ENCODE data around the gene MYL7. TPM values are rescaled to one million over a fixed set of nuclear protein-coding genes. Genes with fewer than 3 reads are reported as not detected.

MYL7 gene
- total RNA-seq, 1 donor from 2014 or later: 1.7 TPM

DNA sequence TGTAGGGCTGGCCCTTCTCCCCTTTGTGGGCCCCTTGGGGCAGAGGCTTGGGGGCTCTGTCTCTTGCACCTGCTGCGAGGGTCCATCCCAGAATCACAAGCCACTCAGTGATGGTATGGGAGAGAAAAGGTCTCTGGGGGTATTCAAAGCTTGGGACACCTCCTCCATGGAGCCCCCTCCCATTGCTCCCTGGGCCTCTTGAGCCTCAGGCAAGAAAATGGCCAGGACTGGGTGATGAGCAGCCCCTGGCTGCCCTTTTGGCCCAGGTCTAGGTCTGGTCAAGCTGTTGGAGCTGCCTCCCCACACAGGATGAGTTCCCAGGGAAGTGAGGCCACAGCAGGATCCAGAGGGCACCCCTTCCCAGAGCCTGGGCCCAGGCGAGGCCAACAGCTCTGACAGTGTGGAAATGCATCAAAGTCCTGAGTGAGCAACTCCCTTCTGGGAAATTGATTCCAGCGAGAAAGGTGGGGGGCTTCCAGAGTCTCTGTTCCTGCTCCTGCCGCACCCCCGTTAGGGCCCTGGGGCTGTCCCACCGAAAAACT lies 3.4 kb upstream of the MYL7 start:
- peaks cover 9% of the 10 kb centered on the region for H3K4me1 Mint-ChIP-seq (ENCODE audit: low read depth)
- H3K4me3 Mint-ChIP-seq (ENCODE audit: low read depth): no peak overlapping the region
- DNase-seq (ENCODE audit: low spot score, unreplicated experiment): no peak
- H3K36me3 Mint-ChIP-seq (ENCODE audit: insufficient read depth): no peaks in the 10 kb centered on the region
- TF ChIP-seq, protein P1, sequence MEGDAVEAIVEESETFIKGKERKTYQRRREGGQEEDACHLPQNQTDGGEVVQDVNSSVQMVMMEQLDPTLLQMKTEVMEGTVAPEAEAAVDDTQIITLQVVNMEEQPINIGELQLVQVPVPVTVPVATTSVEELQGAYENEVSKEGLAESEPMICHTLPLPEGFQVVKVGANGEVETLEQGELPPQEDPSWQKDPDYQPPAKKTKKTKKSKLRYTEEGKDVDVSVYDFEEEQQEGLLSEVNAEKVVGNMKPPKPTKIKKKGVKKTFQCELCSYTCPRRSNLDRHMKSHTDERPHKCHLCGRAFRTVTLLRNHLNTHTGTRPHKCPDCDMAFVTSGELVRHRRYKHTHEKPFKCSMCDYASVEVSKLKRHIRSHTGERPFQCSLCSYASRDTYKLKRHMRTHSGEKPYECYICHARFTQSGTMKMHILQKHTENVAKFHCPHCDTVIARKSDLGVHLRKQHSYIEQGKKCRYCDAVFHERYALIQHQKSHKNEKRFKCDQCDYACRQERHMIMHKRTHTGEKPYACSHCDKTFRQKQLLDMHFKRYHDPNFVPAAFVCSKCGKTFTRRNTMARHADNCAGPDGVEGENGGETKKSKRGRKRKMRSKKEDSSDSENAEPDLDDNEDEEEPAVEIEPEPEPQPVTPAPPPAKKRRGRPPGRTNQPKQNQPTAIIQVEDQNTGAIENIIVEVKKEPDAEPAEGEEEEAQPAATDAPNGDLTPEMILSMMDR (IDR thresholded peaks at IDR 0.05; ENCODE audit: unreplicated experiment): no peak
- H3K27me3 Mint-ChIP-seq: peaks cover 41% of the 10 kb centered on the region
- H3K27ac Mint-ChIP-seq: no peak overlapping the region
- no peaks in the 10 kb centered on the region for H3K9me3 Mint-ChIP-seq (ENCODE audit: low read depth)

DNA sequence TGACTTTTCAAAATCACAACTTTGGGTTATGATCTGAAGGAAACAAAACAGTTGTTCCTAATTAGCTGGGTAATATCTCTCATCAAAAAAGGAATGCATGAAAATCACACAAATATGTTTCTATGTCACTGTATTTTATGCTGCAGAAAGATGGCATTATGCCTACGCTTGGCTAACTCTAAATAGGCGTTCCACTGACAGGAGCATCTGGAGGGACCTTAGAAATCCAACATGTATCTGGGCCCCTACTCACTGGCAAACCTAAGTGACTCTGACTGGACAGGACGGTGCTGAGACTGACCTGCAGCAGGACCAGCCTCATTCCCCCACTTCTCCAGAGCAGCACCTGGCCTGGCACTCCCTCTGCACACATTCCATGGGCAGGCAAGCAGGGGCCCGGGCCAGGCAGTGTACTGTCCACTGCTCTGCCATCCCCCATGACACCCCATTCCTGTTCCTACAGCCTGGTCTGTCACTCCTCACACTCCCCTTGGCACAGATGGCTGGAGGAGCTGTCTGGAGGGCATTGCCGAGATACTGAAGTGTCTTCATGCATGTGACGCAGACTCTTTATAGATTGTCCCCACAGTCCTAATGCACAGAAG lies 2.6 kb upstream of the MYL7 start:
- H3K36me3 Mint-ChIP-seq (ENCODE audit: insufficient read depth): no peaks in the 10 kb centered on the region
- peaks cover 39% of the 10 kb centered on the region for H3K27me3 Mint-ChIP-seq
- no peak for DNase-seq (ENCODE audit: low spot score, unreplicated experiment)
- H3K4me1 Mint-ChIP-seq (ENCODE audit: low read depth): peaks cover 9% of the 10 kb centered on the region
- H3K4me3 Mint-ChIP-seq (ENCODE audit: low read depth): no peak overlapping the region
- H3K27ac Mint-ChIP-seq: no peak overlapping the region
- no peaks in the 10 kb centered on the region for H3K9me3 Mint-ChIP-seq (ENCODE audit: low read depth)
- TF ChIP-seq, protein P1 (IDR thresholded peaks at IDR 0.05; ENCODE audit: unreplicated experiment): no peak

DNA sequence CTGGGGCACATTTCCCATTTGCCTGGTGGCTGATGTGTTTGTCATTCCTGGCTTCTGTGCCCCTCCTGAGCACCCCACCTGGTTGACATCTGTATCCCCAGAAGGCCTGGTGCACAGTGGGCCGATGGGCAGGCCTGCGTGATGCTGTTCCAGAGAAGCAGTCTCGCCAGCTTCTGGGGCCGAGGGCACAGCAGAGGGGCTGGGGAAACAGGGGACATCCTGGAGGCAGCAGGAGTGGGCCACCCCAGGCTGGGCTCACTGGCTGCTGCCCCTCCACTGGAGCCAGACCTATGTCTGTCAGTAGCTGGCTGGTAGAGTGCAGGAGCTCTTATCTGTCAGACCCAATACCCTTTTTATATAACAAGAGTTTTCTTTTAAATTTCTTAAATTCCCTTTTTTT lies 896 bp upstream of the MYL7 start:
- TF ChIP-seq, protein P1 (IDR thresholded peaks at IDR 0.05; ENCODE audit: unreplicated experiment): no peak
- Mint-ChIP-seq H3K36me3 (ENCODE audit: insufficient read depth) (no peaks in the 10 kb centered on the region), H3K4me3 (ENCODE audit: low read depth) (no peak overlapping the region), H3K27ac (no peak overlapping the region), H3K4me1 (ENCODE audit: low read depth) (peaks cover 2% of the 10 kb centered on the region), H3K27me3 (peaks cover 29% of the 10 kb centered on the region), H3K9me3 (ENCODE audit: low read depth) (no peaks in the 10 kb centered on the region)
- no peak for DNase-seq (ENCODE audit: low spot score, unreplicated experiment)

DNA sequence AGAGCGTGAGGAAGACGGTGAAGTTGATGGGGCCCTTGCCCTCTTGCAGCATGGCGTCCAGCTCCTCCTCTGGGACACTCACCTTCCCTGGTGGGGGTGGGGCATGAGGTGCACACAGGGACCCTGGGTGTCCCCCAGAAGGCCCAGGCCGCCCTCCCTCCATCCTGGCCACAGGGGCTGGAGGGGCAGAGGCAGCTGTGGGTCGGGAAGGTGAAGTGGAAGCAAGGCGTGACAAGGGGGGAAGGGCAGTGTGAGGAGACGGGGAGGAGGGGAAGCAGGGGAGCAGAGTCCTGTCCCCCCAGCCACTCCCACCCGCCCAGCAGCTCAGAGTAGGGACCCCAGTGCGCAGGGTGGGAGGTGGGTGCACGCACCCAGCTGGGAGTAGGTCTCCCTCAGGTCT lies 791 bp downstream of the MYL7 start:
- Mint-ChIP-seq H3K27me3 (peaks cover 20% of the 10 kb centered on the region), H3K36me3 (ENCODE audit: insufficient read depth) (no peaks in the 10 kb centered on the region), H3K9me3 (ENCODE audit: low read depth) (no peaks in the 10 kb centered on the region), H3K4me1 (ENCODE audit: low read depth) (no peaks in the 10 kb centered on the region), H3K4me3 (ENCODE audit: low read depth) (no peak overlapping the region), H3K27ac (no peak overlapping the region)
- TF ChIP-seq, protein P1 (IDR thresholded peaks at IDR 0.05; ENCODE audit: unreplicated experiment): no peak
- no peak for DNase-seq (ENCODE audit: low spot score, unreplicated experiment)

DNA sequence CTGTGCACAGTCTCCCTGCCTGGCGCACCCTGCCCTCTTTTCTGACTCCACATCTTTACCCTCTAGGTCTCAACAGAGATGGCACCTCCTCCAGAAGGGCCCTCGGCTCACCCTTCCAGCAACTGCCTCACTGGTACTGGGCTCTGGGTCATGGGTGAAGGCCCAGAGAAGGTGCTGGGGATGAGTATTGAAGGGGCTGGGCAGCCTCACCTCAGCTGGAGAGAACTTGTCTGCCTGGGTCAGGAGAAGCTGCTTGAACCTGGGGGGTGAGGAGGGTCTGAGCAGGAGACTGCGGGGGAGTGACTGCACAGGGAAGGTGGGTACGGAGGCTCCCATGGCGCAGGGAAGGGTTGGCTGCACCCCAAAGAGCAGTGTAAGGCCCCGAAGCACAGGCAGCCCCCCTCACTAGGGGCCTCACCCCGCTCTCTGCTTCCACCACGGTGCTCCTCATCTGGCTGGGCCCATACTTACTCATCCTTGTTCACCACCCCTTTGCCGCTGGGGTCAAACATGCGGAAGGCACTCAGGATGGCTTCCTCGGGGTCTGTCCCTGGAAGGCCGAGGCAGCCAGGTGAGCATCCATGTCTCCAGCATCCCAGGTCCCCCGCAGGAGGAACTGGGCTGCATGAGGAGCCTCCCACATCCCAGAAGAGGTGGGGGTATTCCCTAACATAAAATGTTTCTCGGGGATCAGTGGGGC lies 1.7 kb downstream of the MYL7 start:
- Mint-ChIP-seq H3K27ac (no peak overlapping the region), H3K36me3 (ENCODE audit: insufficient read depth) (no peaks in the 10 kb centered on the region), H3K27me3 (peaks cover 13% of the 10 kb centered on the region), H3K4me3 (ENCODE audit: low read depth) (no peak overlapping the region), H3K9me3 (ENCODE audit: low read depth) (no peaks in the 10 kb centered on the region), H3K4me1 (ENCODE audit: low read depth) (no peaks in the 10 kb centered on the region)
- no peak for DNase-seq (ENCODE audit: low spot score, unreplicated experiment)
- TF ChIP-seq, protein P1 (IDR thresholded peaks at IDR 0.05; ENCODE audit: unreplicated experiment): no peak

Measured in progenitor cell of endocrine pancreas (in vitro differentiated cells).